Measurements from ENCODE around the gene TNKS1BP1.
"Not testable (repeated sequence)": the region's sequence is repeated elsewhere in the genome, so short reads cannot be mapped to it uniquely, and the experiment has no call there.

Gene TNKS1BP1

GRCh38 chr11:57340039-57340615 lies 15.4 kb upstream of the TNKS1BP1 start:
- DNase-seq (ENCODE audit: low read depth), result peak; percentile 26
- no peak overlapping the region for H3K4me3 ChIP-seq (ENCODE audit: low read depth, low read length)
- TF ChIP-seq CTCF (conservative IDR thresholded peaks at IDR 0.05; ENCODE audit: low read depth, low read length), result peak; percentile 23

- no peak overlapping the region for H3K4me3 ChIP-seq (ENCODE audit: low read depth, low read length)
- DNase-seq (ENCODE audit: low read depth), result no peak
- TF ChIP-seq CTCF (conservative IDR thresholded peaks at IDR 0.05; ENCODE audit: low read depth, low read length), result no peak
Observed at GRCh38 chr11:57339328-57339727, 14.6 kb upstream of the TNKS1BP1 start.

GRCh38 chr11:57338142-57338541 lies 13.4 kb upstream of the TNKS1BP1 start, which contains the start of gene P2RX3:
Gene P2RX3, plus strand, starts transcription at chr11:57338352. Its CDS starts 199 bp downstream, at chr11:57338551.
- DNase-seq (ENCODE audit: low read depth), result no peak
- TF ChIP-seq CTCF (conservative IDR thresholded peaks at IDR 0.05; ENCODE audit: low read depth, low read length), result no peak
- H3K4me3 ChIP-seq (ENCODE audit: low read depth, low read length), result no peak within 1 kb of the TSS

GRCh38 chr11:57336856-57337255 lies 12.1 kb upstream of the TNKS1BP1 start:
- DNase-seq (ENCODE audit: low read depth); H3K4me3 ChIP-seq (ENCODE audit: low read depth, low read length): not testable (repeated sequence)

- no peak for DNase-seq (ENCODE audit: low read depth)
- H3K4me3 ChIP-seq (ENCODE audit: low read depth, low read length), result peak overlapping the region; percentile 79
- TF ChIP-seq CTCF (conservative IDR thresholded peaks at IDR 0.05; ENCODE audit: low read depth, low read length), result no peak
Observed at GRCh38 chr11:57336111-57336666, 11.4 kb upstream of the TNKS1BP1 start.

GRCh38 chr11:57335343-57336110 lies 10.8 kb upstream of the TNKS1BP1 start, which contains the start of gene SSRP1:
Gene SSRP1, minus strand, starts transcription at chr11:57335892. Its CDS starts 771 bp downstream, at chr11:57335121.
- H3K4me3 ChIP-seq (ENCODE audit: low read depth, low read length), result peak within 1 kb of the TSS; percentile 79
- no peak for TF ChIP-seq CTCF (conservative IDR thresholded peaks at IDR 0.05; ENCODE audit: low read depth, low read length)
- DNase-seq (ENCODE audit: low read depth), result peak; percentile 86

GRCh38 chr11:57335023-57335342 lies 10.2 kb upstream of the TNKS1BP1 start:
- no peak for TF ChIP-seq CTCF (conservative IDR thresholded peaks at IDR 0.05; ENCODE audit: low read depth, low read length)
- no peak for DNase-seq (ENCODE audit: low read depth)
- peak overlapping the region; percentile 79 for H3K4me3 ChIP-seq (ENCODE audit: low read depth, low read length)

Measured in choroid plexus epithelial cell (primary cell).